ENCODE data around the gene DBP. TPM values are rescaled to one million over a fixed set of nuclear protein-coding genes. Genes with fewer than 3 reads are reported as not detected.
A peak's percentile ranks its signal among the peaks of the same experiment; 100 is the strongest.
"Not testable (repeated sequence)": the region's sequence is repeated elsewhere in the genome, so short reads cannot be mapped to it uniquely, and the experiment has no call there.

The DBP gene
- total RNA-seq (10 to 100 TPM in 1 of 2 donors, 1 to 10 TPM in 1; 9.4 to 10.3 TPM), polyA plus RNA-seq (10 to 100 TPM in 1 of 2 donors, 1 to 10 TPM in 1; 6.8 to 16.8 TPM)
- long read RNA-seq, donor 1, transcript DBP-201 (4 exons, 2,229 nt): major isoform, 7 of 7 reads
- long read RNA-seq, donor 1, partial matches to known transcripts: 0 of 7 reads
- long read RNA-seq, donor 1, other reads (novel, unspliced or antisense): 0 of 7 reads
- long read RNA-seq, donor 2, full-length matches to known transcripts: 1 of 1 reads
- long read RNA-seq, donor 2, partial matches to known transcripts: 0 of 1 reads
- long read RNA-seq, donor 2, other reads (novel, unspliced or antisense): 0 of 1 reads
- long read RNA-seq, donor 3, transcript DBP-205 (3 exons, 1,489 nt): major isoform, 6 of 10 reads
- long read RNA-seq, donor 3, partial matches to known transcripts: 0 of 10 reads
- long read RNA-seq, donor 3, other reads (novel, unspliced or antisense): 0 of 10 reads
- long read RNA-seq, donor 4, full-length matches to known transcripts: 4 of 4 reads
- long read RNA-seq, donor 4, partial matches to known transcripts: 0 of 4 reads
- long read RNA-seq, donor 4, other reads (novel, unspliced or antisense): 0 of 4 reads
- long read RNA-seq, donor 5, partial matches to known transcripts: 0 of 7 reads
- long read RNA-seq, donor 5, other reads (novel, unspliced or antisense): 0 of 7 reads

GRCh38 chr19:48636859-48637448, at the start of gene DBP:
DBP (minus strand) TSS chr19:48637379; CDS start chr19:48636994, 385 bp downstream.
- ATAC-seq (ENCODE audit: insufficient read depth, low FRiP score): no peak
- H3K4me3 ChIP-seq: peak within 1 kb of the TSS; percentile 32
- peaks cover 0 to 34% (median 14%) of the 10 kb centered on the region in 5 donors for H3K4me1 ChIP-seq (ENCODE audit: control insufficient read depth in 5 of 5, insufficient read depth in 5 of 5, low read length in 5 of 5)
- no peak for TF ChIP-seq CTCF (IDR thresholded peaks at IDR 0.05; ENCODE audit: control extremely low read depth, extremely low read depth)
- no peak for DNase-seq
- peaks cover 0 to 9% (median 0%) of the 10 kb centered on the region in 3 donors for H3K27me3 ChIP-seq (ENCODE audit: control insufficient read depth in 3 of 3, insufficient read depth in 3 of 3, low read length in 2 of 3)
- H3K27ac ChIP-seq (ENCODE audit: low read depth in 1 of 2, low read length in 1 of 2): peak within 1 kb of the TSS; percentile 93 to 96
- no peaks in the 10 kb centered on the region for H3K9me3 ChIP-seq (ENCODE audit: control insufficient read depth in 4 of 4, insufficient read depth in 3 of 4, low read length in 3 of 4)
- peak within 1 kb of the TSS; percentile 44 to 93 for H3K9ac ChIP-seq (ENCODE audit: insufficient read depth in 1 of 2, low read length in 2 of 2)
- 0% methylated on average over 35 to 40 of the region's 40 CpGs for WGBS, 2 donors
- peaks cover 0 to 6% (median 0%) of the 10 kb centered on the region in 4 donors for H3K36me3 ChIP-seq (ENCODE audit: control insufficient read depth in 4 of 4, insufficient read depth in 4 of 4, low read length in 4 of 4)

- H3K4me1 ChIP-seq (ENCODE audit: control insufficient read depth in 5 of 5, insufficient read depth in 5 of 5, low read length in 5 of 5); H3K27ac ChIP-seq (ENCODE audit: low read depth in 1 of 2, low read length in 1 of 2); H3K36me3 ChIP-seq (ENCODE audit: control insufficient read depth in 4 of 4, insufficient read depth in 4 of 4, low read length in 4 of 4); H3K9me3 ChIP-seq (ENCODE audit: control insufficient read depth in 4 of 4, insufficient read depth in 3 of 4, low read length in 3 of 4); ATAC-seq (ENCODE audit: insufficient read depth, low FRiP score); H3K27me3 ChIP-seq (ENCODE audit: control insufficient read depth in 3 of 3, insufficient read depth in 3 of 3, low read length in 2 of 3); DNase-seq; H3K9ac ChIP-seq (ENCODE audit: insufficient read depth in 1 of 2, low read length in 2 of 2); H3K4me3 ChIP-seq: not testable (repeated sequence)
- WGBS, 2 donors: 92 to 96% methylated on average over 7 of the region's 7 CpGs
Observed at GRCh38 chr19:48686637-48687036, 49.5 kb upstream of the DBP start.

GRCh38 chr19:48686088-48686487, 48.9 kb upstream of the DBP start:
- Histone ChIP-seq H3K27ac (ENCODE audit: low read depth in 1 of 2, low read length in 1 of 2) (no peak overlapping the region), H3K9ac (ENCODE audit: insufficient read depth in 1 of 2, low read length in 2 of 2) (no peak overlapping the region), H3K9me3 (ENCODE audit: control insufficient read depth in 4 of 4, insufficient read depth in 3 of 4, low read length in 3 of 4) (no peaks in the 10 kb centered on the region), H3K27me3 (ENCODE audit: control insufficient read depth in 3 of 3, insufficient read depth in 3 of 3, low read length in 2 of 3) (no peaks in the 10 kb centered on the region), H3K4me3 (no peak overlapping the region), H3K4me1 (ENCODE audit: control insufficient read depth in 5 of 5, insufficient read depth in 5 of 5, low read length in 5 of 5) (peaks cover 0 to 7% (median 0%) of the 10 kb centered on the region in 5 donors), H3K36me3 (ENCODE audit: control insufficient read depth in 4 of 4, insufficient read depth in 4 of 4, low read length in 4 of 4) (no peaks in the 10 kb centered on the region)
- DNase-seq (no peak), ATAC-seq (ENCODE audit: insufficient read depth, low FRiP score) (no peak)
- WGBS, 2 donors: 83 to 91% methylated on average over 3 of the region's 3 CpGs
- TF ChIP-seq CTCF (IDR thresholded peaks at IDR 0.05; ENCODE audit: control extremely low read depth, extremely low read depth): no peak

GRCh38 chr19:48685583-48685982, 48.4 kb upstream of the DBP start:
- Histone ChIP-seq H3K27me3 (ENCODE audit: control insufficient read depth in 3 of 3, insufficient read depth in 3 of 3, low read length in 2 of 3) (no peaks in the 10 kb centered on the region), H3K4me1 (ENCODE audit: control insufficient read depth in 5 of 5, insufficient read depth in 5 of 5, low read length in 5 of 5) (peaks cover 0 to 7% (median 0%) of the 10 kb centered on the region in 5 donors), H3K9me3 (ENCODE audit: control insufficient read depth in 4 of 4, insufficient read depth in 3 of 4, low read length in 3 of 4) (no peaks in the 10 kb centered on the region), H3K36me3 (ENCODE audit: control insufficient read depth in 4 of 4, insufficient read depth in 4 of 4, low read length in 4 of 4) (no peaks in the 10 kb centered on the region), H3K9ac (ENCODE audit: insufficient read depth in 1 of 2, low read length in 2 of 2) (no peak overlapping the region), H3K27ac (ENCODE audit: low read depth in 1 of 2, low read length in 1 of 2) (no peak overlapping the region), H3K4me3 (no peak overlapping the region)
- DNase-seq (no peak), ATAC-seq (ENCODE audit: insufficient read depth, low FRiP score) (no peak)
- WGBS, 2 donors: 87 to 95% methylated on average over 9 of the region's 9 CpGs
- no peak for TF ChIP-seq CTCF (IDR thresholded peaks at IDR 0.05; ENCODE audit: control extremely low read depth, extremely low read depth)
